Adipocyte (in vitro differentiated cells): ENCODE data around the gene POU6F2.
"Not testable (repeated sequence)": the region's sequence is repeated elsewhere in the genome, so short reads cannot be mapped to it uniquely, and the experiment has no call there.

Experiments
- DNase-seq: peaks from one replicate; pipeline ENCODE4 v3.0.0-alpha.2; 2015; ENCODE audit warnings: low read depth
- H3K27me3 ChIP-seq: replicated peaks from 2 replicates; pipeline ENCODE4 v1.7.0; 2013; ENCODE audit warnings: mild to moderate bottlenecking, low read length, moderate library complexity; ENCODE audit not compliant: control insufficient read depth, insufficient read depth
- H3K36me3 ChIP-seq: 2 replicates; pipeline ENCODE4 v1.7.0; 2013; ENCODE audit warnings: low read length, mild to moderate bottlenecking, moderate library complexity; ENCODE audit not compliant: control insufficient read depth, insufficient read depth, severe bottlenecking
- H3K4me1 ChIP-seq: 2 replicates; pipeline ENCODE4 v1.7.0; 2013; ENCODE audit warnings: mild to moderate bottlenecking, low read length, moderate library complexity; ENCODE audit not compliant: control insufficient read depth, insufficient read depth
- H3K4me3 ChIP-seq: 2 replicates; pipeline ENCODE4 v1.7.0; 2013; ENCODE audit warnings: mild to moderate bottlenecking, low read length, moderate library complexity
- H3K9ac ChIP-seq: 2 replicates; pipeline ENCODE4 v1.7.0; 2013; ENCODE audit warnings: mild to moderate bottlenecking, low read length, moderate library complexity
- H3K9me3 ChIP-seq: 2 replicates; pipeline ENCODE4 v1.7.0; 2013; ENCODE audit warnings: mild to moderate bottlenecking, low read length, moderate library complexity; ENCODE audit not compliant: control insufficient read depth

The POU6F2 gene

DNA sequence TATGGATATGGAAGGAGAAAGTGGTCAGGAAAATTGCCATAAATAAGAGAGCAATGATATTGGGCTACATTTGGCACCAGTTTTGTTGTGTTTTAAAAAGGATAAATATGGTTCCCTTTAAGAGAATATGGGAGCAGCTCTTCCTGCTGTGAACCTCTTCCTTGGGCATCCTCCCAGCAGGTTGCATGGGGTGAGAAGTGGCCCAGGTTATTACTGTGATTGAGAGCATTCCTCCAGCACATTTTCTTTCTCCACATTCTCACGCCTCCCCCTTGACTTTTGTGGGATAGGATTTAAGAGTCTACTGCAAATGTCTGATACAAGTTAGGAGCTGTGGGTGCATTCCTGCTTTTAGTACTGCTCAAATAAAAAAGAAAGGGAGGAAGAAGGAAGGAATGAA is 214.8 kb downstream of the POU6F2 start:
- DNase-seq = no peak

DNA sequence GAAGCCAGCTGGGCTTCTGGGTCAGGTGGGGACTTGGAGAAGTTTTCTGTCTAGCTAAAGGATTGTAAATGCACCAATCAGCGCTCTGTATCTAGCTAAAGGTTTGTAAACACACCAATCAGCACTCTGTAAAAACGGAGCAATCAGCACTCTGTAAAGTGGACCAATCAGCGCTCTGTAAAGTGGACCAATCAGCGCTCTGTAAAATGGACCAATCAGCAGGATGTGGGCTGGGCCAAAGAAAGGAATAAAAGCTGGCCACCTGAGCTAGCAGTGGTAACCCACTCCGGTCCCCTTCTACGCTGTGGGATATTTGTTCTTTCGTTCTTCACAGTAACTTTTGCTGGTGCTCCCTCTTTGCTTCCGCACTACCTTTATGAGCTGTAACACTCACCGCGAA is 216.7 kb downstream of the POU6F2 start:
- H3K9ac ChIP-seq, H3K27me3 ChIP-seq, H3K36me3 ChIP-seq, H3K9me3 ChIP-seq, H3K4me3 ChIP-seq, H3K4me1 ChIP-seq, DNase-seq: not testable (repeated sequence)

More for the DNA sequence above, 214.8 kb downstream of the POU6F2 start:
- Histone ChIP-seq H3K36me3 (no peaks in the 10 kb centered on the region), H3K9ac (no peak overlapping the region), H3K4me3 (no peak overlapping the region), H3K27me3 (peaks cover 5% of the 10 kb centered on the region), H3K4me1 (no peaks in the 10 kb centered on the region), H3K9me3 (no peaks in the 10 kb centered on the region)

DNA sequence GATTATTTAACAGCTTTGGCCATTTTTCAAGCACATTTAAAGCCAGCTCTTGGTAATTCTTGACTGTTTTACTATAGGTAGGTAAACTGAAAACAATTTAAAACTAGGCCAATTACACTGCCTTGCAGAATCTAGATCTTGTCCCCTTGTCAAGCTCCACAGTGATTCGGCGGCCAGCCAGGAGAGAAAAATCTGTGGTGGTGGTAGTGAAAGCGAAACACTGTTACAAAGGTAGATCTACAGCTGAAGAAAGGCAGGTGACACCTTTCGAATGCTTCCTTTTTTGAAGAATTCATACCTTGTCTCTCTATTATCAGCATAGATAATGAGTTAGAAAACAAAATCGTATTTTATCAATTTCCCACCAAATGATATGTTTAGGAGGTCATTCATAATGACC is 218.3 kb downstream of the POU6F2 start:
- peaks cover 5% of the 10 kb centered on the region for H3K27me3 ChIP-seq
- H3K36me3 ChIP-seq = no peaks in the 10 kb centered on the region
- no peak overlapping the region for H3K9ac ChIP-seq
- H3K4me1 ChIP-seq = no peaks in the 10 kb centered on the region
- no peak overlapping the region for H3K4me3 ChIP-seq
- DNase-seq = no peak
- no peaks in the 10 kb centered on the region for H3K9me3 ChIP-seq

DNA sequence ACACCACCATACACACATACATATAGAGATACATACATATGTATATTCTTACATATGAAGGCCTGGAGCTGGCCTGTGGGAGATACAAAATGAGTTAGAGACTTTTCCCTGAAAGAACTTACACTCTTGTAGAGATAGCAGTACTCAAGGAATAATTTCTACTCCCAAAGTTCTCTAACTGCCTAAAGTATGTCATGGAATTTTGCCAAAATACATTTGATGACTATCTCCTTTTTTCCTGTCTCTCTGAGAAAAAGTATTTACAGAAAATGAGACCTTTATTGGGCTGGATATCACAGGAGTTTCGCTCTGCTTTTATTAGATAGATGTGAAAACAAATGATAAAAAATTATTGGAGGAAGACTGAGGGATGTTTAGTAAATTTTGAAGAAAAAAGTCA is 220.1 kb downstream of the POU6F2 start:
- Histone ChIP-seq H3K9me3 (no peaks in the 10 kb centered on the region), H3K36me3 (no peaks in the 10 kb centered on the region), H3K4me3 (no peak overlapping the region), H3K4me1 (no peaks in the 10 kb centered on the region), H3K27me3 (peaks cover 5% of the 10 kb centered on the region), H3K9ac (no peak overlapping the region)
- DNase-seq = no peak

DNA sequence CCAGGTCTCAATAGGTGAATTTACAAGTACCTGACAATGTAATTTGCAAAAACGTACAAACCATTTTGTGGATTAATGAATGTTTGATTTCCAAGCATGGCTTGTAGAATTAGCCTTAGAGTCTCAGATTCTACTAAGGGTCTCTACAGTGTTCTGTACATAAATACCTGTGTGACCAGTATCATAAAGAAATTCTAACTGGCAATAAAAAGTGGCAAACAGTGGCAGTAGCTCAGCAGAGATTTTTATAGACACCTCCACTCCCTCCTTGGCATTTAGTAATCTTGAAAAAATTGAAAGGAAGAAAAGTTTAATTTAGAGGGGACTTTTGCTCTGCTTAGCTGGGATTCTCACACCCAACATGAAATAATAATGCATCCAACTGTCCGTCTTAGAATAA is 220.8 kb downstream of the POU6F2 start:
- no peak overlapping the region for H3K4me3 ChIP-seq
- no peaks in the 10 kb centered on the region for H3K36me3 ChIP-seq
- no peaks in the 10 kb centered on the region for H3K9me3 ChIP-seq
- peaks cover 8% of the 10 kb centered on the region for H3K27me3 ChIP-seq
- H3K4me1 ChIP-seq = no peaks in the 10 kb centered on the region
- no peak for DNase-seq
- H3K9ac ChIP-seq = no peak overlapping the region

DNA sequence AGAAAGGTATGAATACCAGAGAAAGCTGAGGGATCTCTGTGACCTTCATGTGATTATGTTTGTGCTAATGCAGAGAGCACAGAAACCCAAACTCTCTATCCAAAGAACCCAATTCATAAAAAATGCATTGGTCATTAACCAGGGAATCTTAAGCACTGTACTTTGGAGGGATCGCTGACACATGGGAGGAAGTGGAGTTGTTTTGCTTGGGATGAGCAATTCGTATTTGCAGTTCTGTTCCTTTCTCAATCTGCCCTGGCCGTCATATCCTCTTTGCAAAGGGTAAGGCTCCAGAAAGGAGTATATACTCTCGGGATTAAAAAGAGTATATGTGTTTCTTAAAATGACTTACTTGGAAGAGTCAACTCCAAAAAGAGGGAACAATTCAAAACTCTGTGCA is 221.3 kb downstream of the POU6F2 start:
- H3K4me3 ChIP-seq = no peak overlapping the region
- H3K9me3 ChIP-seq = no peaks in the 10 kb centered on the region
- H3K4me1 ChIP-seq = no peaks in the 10 kb centered on the region
- DNase-seq = no peak
- peaks cover 10% of the 10 kb centered on the region for H3K27me3 ChIP-seq
- H3K9ac ChIP-seq = no peak overlapping the region
- no peaks in the 10 kb centered on the region for H3K36me3 ChIP-seq

DNA sequence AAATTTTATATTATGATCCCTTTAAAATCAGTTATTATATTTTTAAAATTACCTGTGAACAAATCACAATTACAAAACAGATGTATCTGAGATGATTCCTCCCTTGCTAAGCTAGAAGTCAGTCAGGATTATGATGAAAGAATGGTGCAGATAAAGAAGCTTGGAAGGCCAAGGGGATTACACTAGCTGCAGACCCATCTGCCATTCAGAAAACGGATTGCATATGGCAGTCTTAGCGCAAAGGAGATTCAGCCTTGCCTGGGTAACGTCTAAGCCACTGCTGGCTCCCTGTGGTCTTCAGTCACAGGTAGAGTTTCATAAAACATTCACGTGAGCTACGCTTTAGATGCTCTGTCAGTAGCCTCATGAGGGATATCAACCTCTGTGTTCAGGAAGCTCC is 222.2 kb downstream of the POU6F2 start:
- H3K27me3 ChIP-seq = peaks cover 11% of the 10 kb centered on the region
- H3K4me3 ChIP-seq = no peak overlapping the region
- H3K4me1 ChIP-seq = no peaks in the 10 kb centered on the region
- DNase-seq = no peak
- H3K36me3 ChIP-seq = no peaks in the 10 kb centered on the region
- H3K9me3 ChIP-seq = no peaks in the 10 kb centered on the region
- H3K9ac ChIP-seq = no peak overlapping the region

DNA sequence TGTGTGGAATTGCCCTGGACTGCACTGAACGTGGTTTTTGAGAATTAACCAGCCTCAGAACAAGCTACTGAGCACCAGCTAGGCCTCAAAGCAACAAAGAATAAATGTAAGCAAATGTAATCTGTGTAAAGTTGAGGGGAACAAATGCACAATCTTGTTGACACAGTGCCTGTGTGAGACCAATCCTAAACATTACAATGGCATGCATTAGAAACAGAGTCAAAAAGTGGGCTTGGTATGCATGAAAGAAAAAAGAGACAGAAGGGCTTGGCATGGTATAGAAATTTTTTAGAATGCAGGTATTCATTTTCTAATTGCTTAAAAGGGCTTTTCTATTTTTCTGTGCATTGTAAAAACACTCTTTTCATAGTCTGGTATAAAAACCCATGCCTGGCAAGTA is 224.3 kb downstream of the POU6F2 start:
- H3K36me3 ChIP-seq = no peaks in the 10 kb centered on the region
- H3K4me1 ChIP-seq = no peaks in the 10 kb centered on the region
- H3K27me3 ChIP-seq = peaks cover 6% of the 10 kb centered on the region
- H3K9ac ChIP-seq = no peak overlapping the region
- no peaks in the 10 kb centered on the region for H3K9me3 ChIP-seq
- no peak for DNase-seq
- no peak overlapping the region for H3K4me3 ChIP-seq

DNA sequence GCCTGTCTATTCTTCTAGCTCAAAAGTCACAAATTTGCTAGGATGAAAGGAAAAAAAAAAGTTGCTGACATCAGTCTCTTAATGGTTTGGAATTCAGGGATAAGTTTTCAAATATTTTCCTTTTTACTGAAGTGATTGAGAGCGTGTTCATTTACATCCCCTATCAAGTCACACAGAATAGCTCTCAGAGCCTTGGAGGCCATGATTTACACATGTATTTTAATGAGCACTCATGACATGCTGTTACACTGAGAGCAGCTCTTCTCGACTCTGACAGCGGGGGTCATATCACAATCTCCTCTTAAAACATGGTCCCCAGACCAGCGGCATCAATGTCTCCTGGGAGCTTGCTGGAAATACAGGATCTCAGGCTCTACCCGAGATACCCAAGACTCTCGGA is 232.7 kb downstream of the POU6F2 start:
- no peak for DNase-seq
- no peaks in the 10 kb centered on the region for H3K9me3 ChIP-seq

DNA sequence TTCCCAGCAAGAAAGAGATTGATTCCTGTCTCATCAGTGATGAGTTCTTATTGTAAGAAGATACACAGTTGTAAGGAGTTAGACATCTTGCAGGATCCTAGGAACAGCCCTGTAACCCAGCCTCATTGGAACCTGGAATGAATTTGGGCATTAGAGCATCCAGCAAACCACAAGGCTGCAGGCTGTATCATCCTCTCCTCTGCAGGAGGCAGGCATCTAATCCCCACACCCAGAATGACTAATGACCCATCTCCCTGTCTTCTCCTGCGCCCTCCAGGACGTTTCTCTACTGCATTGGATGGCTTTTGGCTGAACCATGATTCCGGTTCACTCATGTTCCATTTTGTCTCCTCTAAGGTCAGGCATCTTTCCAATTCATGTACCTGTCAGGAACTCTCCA is 233.9 kb downstream of the POU6F2 start:
- Histone ChIP-seq H3K9ac (no peak overlapping the region), H3K4me1 (no peaks in the 10 kb centered on the region), H3K36me3 (no peaks in the 10 kb centered on the region), H3K9me3 (no peaks in the 10 kb centered on the region), H3K4me3 (no peak overlapping the region), H3K27me3 (peaks cover 5% of the 10 kb centered on the region)
- DNase-seq = no peak

More for the DNA sequence above, 232.7 kb downstream of the POU6F2 start:
- Histone ChIP-seq H3K9ac (no peak overlapping the region), H3K4me3 (no peak overlapping the region), H3K4me1 (no peaks in the 10 kb centered on the region), H3K36me3 (no peaks in the 10 kb centered on the region), H3K27me3 (no peaks in the 10 kb centered on the region)

DNA sequence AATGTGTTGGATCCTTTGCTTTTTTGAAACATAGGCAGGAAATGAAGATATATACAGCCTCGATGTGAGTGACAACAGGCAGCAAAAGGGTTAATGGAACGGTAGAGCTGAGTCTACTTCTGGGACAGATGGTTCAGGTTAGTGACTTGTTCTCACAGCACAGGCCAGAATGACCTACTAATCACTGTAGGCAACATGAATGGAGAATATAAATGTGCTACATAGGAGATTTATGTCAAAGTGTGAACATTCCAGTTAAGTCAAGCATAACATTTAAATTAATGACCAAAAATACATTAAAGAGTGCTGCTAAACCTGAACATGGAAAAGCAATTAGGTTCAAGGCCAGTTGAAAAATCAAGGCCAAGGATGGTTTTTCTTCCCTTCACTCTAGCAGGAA is 235.2 kb downstream of the POU6F2 start:
- H3K4me3 ChIP-seq = no peak overlapping the region

DNA sequence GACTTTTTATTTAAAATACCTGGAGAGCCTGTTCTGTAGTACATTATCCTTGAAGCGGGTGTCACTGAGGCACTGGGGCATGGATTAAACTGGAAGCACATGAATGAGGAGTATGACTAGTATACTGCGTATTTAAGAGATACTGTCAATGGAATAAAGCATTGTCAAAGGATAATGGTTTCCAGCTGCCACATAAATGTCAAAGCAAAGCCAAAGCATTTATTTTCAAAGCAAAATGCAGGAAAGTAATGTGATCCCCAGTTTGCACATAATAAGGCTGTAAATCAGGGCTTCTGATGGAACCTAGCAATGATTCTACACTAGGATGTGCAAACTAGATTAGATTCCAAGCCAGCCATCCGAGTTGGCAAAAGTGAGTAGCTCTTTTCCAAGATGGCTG is 240.1 kb downstream of the POU6F2 start:
- no peaks in the 10 kb centered on the region for H3K9me3 ChIP-seq
- no peaks in the 10 kb centered on the region for H3K36me3 ChIP-seq
- H3K4me1 ChIP-seq = no peaks in the 10 kb centered on the region
- H3K27me3 ChIP-seq = peaks cover 8% of the 10 kb centered on the region
- H3K4me3 ChIP-seq = no peak overlapping the region
- DNase-seq = no peak
- no peak overlapping the region for H3K9ac ChIP-seq

More for the DNA sequence above, 235.2 kb downstream of the POU6F2 start:
- Histone ChIP-seq H3K9ac (no peak overlapping the region), H3K27me3 (peaks cover 5% of the 10 kb centered on the region), H3K4me1 (no peaks in the 10 kb centered on the region), H3K9me3 (no peaks in the 10 kb centered on the region), H3K36me3 (no peaks in the 10 kb centered on the region)
- no peak for DNase-seq
